Measurements from ENCODE around the gene CCDC121.

CCDC121 gene

GRCh38 chr2:27593240-27593639 is 35.6 kb downstream of the CCDC121 start:
- intact Hi-C loops (cut with DNase I; ENCODE audit: low total_unique reads) = no loop called here
- DNase-seq = no peak
- TF ChIP-seq, protein P1, sequence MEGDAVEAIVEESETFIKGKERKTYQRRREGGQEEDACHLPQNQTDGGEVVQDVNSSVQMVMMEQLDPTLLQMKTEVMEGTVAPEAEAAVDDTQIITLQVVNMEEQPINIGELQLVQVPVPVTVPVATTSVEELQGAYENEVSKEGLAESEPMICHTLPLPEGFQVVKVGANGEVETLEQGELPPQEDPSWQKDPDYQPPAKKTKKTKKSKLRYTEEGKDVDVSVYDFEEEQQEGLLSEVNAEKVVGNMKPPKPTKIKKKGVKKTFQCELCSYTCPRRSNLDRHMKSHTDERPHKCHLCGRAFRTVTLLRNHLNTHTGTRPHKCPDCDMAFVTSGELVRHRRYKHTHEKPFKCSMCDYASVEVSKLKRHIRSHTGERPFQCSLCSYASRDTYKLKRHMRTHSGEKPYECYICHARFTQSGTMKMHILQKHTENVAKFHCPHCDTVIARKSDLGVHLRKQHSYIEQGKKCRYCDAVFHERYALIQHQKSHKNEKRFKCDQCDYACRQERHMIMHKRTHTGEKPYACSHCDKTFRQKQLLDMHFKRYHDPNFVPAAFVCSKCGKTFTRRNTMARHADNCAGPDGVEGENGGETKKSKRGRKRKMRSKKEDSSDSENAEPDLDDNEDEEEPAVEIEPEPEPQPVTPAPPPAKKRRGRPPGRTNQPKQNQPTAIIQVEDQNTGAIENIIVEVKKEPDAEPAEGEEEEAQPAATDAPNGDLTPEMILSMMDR (IDR thresholded peaks at IDR 0.05) = no peak
- Histone ChIP-seq H3K9me3 (peaks cover 0 to 15% (median 8%) of the 10 kb centered on the region in 3 donors), H3K27ac (no peak overlapping the region), H3K4me1 (peaks cover 0 to 4% (median 1%) of the 10 kb centered on the region in 4 donors), H3K36me3 (peaks cover 9 to 17% (median 11%) of the 10 kb centered on the region in 3 donors), H3K4me3 (no peak overlapping the region), H3K27me3 (no peaks in the 10 kb centered on the region)

DNA sequence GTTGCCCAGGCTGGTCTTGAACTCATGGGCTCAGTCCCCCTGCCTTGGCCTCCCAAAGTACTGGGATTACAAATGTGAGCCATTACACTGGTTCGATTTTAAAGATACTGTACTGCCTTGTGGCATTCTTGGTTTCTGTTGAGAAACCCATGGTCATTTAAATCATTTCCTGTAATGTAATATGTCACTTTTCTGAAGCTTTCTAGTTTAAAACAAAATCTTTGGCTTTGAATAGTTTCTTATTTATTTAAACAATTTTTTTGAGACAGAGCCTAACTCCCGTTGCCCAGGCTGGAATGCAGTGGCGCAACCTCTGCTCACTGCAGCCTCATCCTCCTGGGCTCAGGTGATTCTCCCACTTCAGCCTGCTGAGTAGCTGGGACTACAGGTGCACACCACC is 37.1 kb downstream of the CCDC121 start:
- Histone ChIP-seq H3K4me1 (peaks cover 0 to 8% (median 0%) of the 10 kb centered on the region in 4 donors), H3K27me3 (no peaks in the 10 kb centered on the region), H3K27ac (no peak overlapping the region), H3K4me3 (no peak overlapping the region), H3K36me3 (peaks cover 9 to 16% (median 11%) of the 10 kb centered on the region in 3 donors), H3K9me3 (peaks cover 0 to 15% (median 8%) of the 10 kb centered on the region in 3 donors)
- intact Hi-C loops (cut with DNase I; ENCODE audit: low total_unique reads) = no loop called here
- TF ChIP-seq, protein P1 (IDR thresholded peaks at IDR 0.05) = no peak
- DNase-seq = no peak

DNA sequence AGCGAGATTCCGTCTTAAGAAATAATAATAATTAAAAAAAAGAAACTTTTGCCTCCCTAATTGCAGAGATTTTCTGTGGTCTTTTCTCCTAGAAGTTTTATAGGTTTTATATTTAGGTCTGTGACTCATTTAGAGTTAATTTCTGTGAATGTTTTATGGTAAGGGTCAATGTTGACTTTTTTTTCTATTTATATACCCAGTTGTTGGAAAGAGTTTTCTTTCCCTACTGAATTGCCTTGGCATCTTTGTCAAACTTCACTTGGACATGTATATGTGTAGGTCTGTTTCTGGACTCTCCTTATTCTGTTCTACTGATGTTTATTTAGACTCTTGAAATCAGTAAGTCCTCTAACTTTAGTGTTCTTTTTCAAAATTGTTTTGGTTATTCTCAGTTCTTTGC is 40.5 kb downstream of the CCDC121 start:
- Histone ChIP-seq H3K36me3 (peaks cover 0 to 5% (median 0%) of the 10 kb centered on the region in 3 donors), H3K27me3 (no peaks in the 10 kb centered on the region), H3K4me3 (no peak overlapping the region), H3K27ac (no peak overlapping the region), H3K9me3 (peaks cover 0 to 8% (median 3%) of the 10 kb centered on the region in 3 donors), H3K4me1 (peaks cover 0 to 38% (median 15%) of the 10 kb centered on the region in 4 donors)
- no peak for DNase-seq
- TF ChIP-seq, protein P1 (IDR thresholded peaks at IDR 0.05) = no peak
- intact Hi-C loops (cut with DNase I; ENCODE audit: low total_unique reads) = loop anchor here (10.0 kb wide), 1 partner anchor 94 kb away; the partner anchor contains the start of genes FNDC4 and GCKR

- H3K27ac ChIP-seq = no peak overlapping the region
- peaks cover 0 to 5% (median 0%) of the 10 kb centered on the region in 3 donors for H3K36me3 ChIP-seq
- intact Hi-C loops (cut with DNase I; ENCODE audit: low total_unique reads) = loop anchor here (10.0 kb wide), 1 partner anchor 92 kb away; the partner anchor contains the start of genes FNDC4 and GCKR
- H3K9me3 ChIP-seq = peaks cover 0 to 8% (median 3%) of the 10 kb centered on the region in 3 donors
- H3K4me1 ChIP-seq = peaks cover 0 to 44% (median 17%) of the 10 kb centered on the region in 4 donors
- no peak for DNase-seq
- TF ChIP-seq, protein P1 (IDR thresholded peaks at IDR 0.05) = no peak
- H3K4me3 ChIP-seq = no peak overlapping the region
- H3K27me3 ChIP-seq = no peaks in the 10 kb centered on the region
Measured at GRCh38 chr2:27587025-27587424, 41.8 kb downstream of the CCDC121 start.

GRCh38 chr2:27584597-27584996 is 44.2 kb downstream of the CCDC121 start:
- intact Hi-C loops (cut with DNase I; ENCODE audit: low total_unique reads) = loop anchor here (10.0 kb wide), 1 partner anchor 90 kb away; the partner anchor contains the start of genes FNDC4 and GCKR
- H3K27ac ChIP-seq = no peak overlapping the region
- DNase-seq = no peak
- H3K27me3 ChIP-seq = no peaks in the 10 kb centered on the region
- H3K9me3 ChIP-seq = peaks cover 0 to 12% (median 3%) of the 10 kb centered on the region in 3 donors
- H3K4me3 ChIP-seq = no peak overlapping the region
- H3K4me1 ChIP-seq = peaks cover 0 to 44% (median 17%) of the 10 kb centered on the region in 4 donors
- TF ChIP-seq, protein P1 (IDR thresholded peaks at IDR 0.05) = no peak
- no peaks in the 10 kb centered on the region for H3K36me3 ChIP-seq

Data from tibial artery (tissue), 4 donors.